Right cardiac atrium (tissue), 5 donors: ENCODE results near the gene ANP32B. TPM values are rescaled to one million over a fixed set of nuclear protein-coding genes. Genes with fewer than 3 reads are reported as not detected.
"Not testable (repeated sequence)": the region's sequence is repeated elsewhere in the genome, so short reads cannot be mapped to it uniquely, and the experiment has no call there.

Experiments used
- ATAC-seq, 2 donors: fragments of 200-7000 bp; cut with Tn5 transposase; one replicate each; pipeline versions ENCODE4 v1.8.0 to v1.9.1; 2020; ENCODE audit warnings: moderate library complexity in 2 of 2, mild to moderate bottlenecking in 1 of 2
- DNase-seq, 3 donors: peaks; one replicate each; pipeline ENCODE4 v3.0.0-alpha.2; 2020
- H3K27ac ChIP-seq: one replicate; pipeline ENCODE4 v1.5.1; 2013; ENCODE audit warnings: mild to moderate bottlenecking, low read length, control low read depth, moderate library complexity
- H3K27me3 ChIP-seq: one replicate; pipeline ENCODE4 v1.6.1; 2013; ENCODE audit not compliant: control insufficient read depth, insufficient read depth
- H3K4me1 ChIP-seq: one replicate; pipeline ENCODE4 v1.6.1; 2013; ENCODE audit warnings: low read length; ENCODE audit not compliant: control insufficient read depth, insufficient read depth
- H3K4me3 ChIP-seq: one replicate; pipeline ENCODE4 v1.5.1; 2013; ENCODE audit warnings: low read length, control low read depth
- H3K9me3 ChIP-seq: one replicate; pipeline ENCODE4 v1.6.1; 2013; ENCODE audit warnings: low read length; ENCODE audit not compliant: control insufficient read depth
- WGBS: extraction: QIAGEN DNeasy Blood & Tissue Kit; methylation state at CpG from one replicate; pipeline ENCODE4 v1.1.7; 2013; 5-methylcytosine and 5-hydroxymethylcytosine counted together
- intact Hi-C, 4 donors: fragments of 100-400 bp; cut with DNase I; formaldehyde crosslinking; loops; one replicate each; pipeline versions ENCODE4 v1.11.0 to v1.14.0; 2022 to 2023
- polyA plus RNA-seq: library from polyadenylated mRNA; stranded (reverse); fragments of 200-250 nt; gene quantifications from one replicate; pipeline ENCODE4 v1.2.3, GENCODE V29; 2013
- total RNA-seq, 4 donors: library from RNA; stranded (reverse); fragmentation: NEBNext Ultra II Directional; extraction: Animal tissue kit (Norgen Biotek cat#: 25700); gene quantifications; one replicate each; pipeline ENCODE4 v1.2.1, GENCODE V29; 2021
- donor health status: healthy with polysubstance abuse.
- donor health status: DM: no; HTN: yes; CAD: no.
- donor health status: DM: no; HTN: no; CAD: no.
- donor health status: DM: no; HTN: yes; CAD: no; lungs with severe emphysema.
- donor health status: DM: yes; HTN: yes; CAD: no.

The ANP32B gene
- total and polyA plus RNA-seq, 5 donors, result 60.4 to 74.5 (median 66.6) TPM

DNA sequence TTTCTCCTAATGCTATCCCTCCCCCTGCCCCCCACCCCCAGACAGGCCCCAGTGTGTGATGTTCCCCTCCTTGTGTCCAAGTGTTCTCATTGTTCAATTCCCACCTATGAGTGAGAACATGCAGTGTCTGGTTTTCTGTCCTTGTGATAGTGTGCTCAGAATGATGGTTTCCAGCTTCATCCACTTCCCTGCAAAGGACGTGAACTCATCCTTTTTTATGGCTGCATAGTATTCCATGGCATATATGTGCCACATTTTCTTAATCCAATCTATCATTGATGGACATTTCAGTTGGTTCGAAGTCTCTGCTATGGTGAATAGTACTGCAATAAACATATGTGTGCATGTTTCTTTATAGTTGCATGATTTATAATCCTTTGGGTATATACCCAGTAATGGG, 37.7 kb upstream of the ANP32B start:
- H3K4me3 ChIP-seq, H3K27ac ChIP-seq, H3K27me3 ChIP-seq, H3K9me3 ChIP-seq, ATAC-seq, intact Hi-C loops, H3K4me1 ChIP-seq, DNase-seq: not testable (repeated sequence)
- 79% methylated on average over 2 of the region's 2 CpGs for WGBS

- ATAC-seq, H3K27ac ChIP-seq, H3K4me3 ChIP-seq, H3K9me3 ChIP-seq, H3K27me3 ChIP-seq, H3K4me1 ChIP-seq, DNase-seq, intact Hi-C loops: not testable (repeated sequence)
- 48% methylated on average over 2 of the region's 2 CpGs for WGBS
Observed at GRCh38 chr9:97947094-97947493, 36.0 kb upstream of the ANP32B start.

DNA sequence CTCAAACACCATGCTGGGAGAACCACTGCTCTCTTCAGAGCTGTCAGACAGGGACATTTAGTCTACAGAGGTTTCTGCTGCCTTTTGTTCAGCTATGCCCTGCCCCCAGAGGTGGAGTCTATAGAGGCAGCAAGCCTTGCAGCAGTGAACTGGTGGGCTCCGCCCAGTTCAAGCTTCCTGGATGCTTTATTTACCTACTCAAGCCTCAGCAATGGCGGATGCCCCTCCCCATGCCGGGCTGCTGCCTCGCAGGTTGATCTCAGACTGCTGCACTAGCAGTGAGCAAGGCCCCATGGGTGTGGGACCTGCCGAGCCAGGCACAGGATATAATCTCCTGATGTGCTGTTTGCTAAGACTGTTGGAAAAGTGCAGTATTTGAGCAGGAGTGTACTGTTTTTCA, 32.3 kb upstream of the ANP32B start:
- H3K27me3 ChIP-seq, DNase-seq, H3K9me3 ChIP-seq, H3K4me1 ChIP-seq, H3K27ac ChIP-seq, intact Hi-C loops, H3K4me3 ChIP-seq, ATAC-seq: not testable (repeated sequence)
- WGBS, result 80% methylated on average over 5 of the region's 5 CpGs

GRCh38 chr9:97954550-97954989, 28.6 kb upstream of the ANP32B start:
- Histone ChIP-seq H3K9me3 (no peaks in the 10 kb centered on the region), H3K27me3 (no peaks in the 10 kb centered on the region), H3K4me3 (no peak overlapping the region), H3K4me1 (no peaks in the 10 kb centered on the region), H3K27ac (no peak overlapping the region)
- no peak for ATAC-seq
- no peak for DNase-seq
- intact Hi-C loops, result no loop called here

- H3K4me3 ChIP-seq, result no peak overlapping the region
- H3K27me3 ChIP-seq, result no peaks in the 10 kb centered on the region
- H3K4me1 ChIP-seq, result peaks cover 2% of the 10 kb centered on the region
- intact Hi-C loops, result no loop called here
- DNase-seq (no peak), ATAC-seq (no peak)
- H3K9me3 ChIP-seq, result no peaks in the 10 kb centered on the region
- H3K27ac ChIP-seq, result no peak overlapping the region
Observed at GRCh38 chr9:97956331-97956730, 26.8 kb upstream of the ANP32B start.

DNA sequence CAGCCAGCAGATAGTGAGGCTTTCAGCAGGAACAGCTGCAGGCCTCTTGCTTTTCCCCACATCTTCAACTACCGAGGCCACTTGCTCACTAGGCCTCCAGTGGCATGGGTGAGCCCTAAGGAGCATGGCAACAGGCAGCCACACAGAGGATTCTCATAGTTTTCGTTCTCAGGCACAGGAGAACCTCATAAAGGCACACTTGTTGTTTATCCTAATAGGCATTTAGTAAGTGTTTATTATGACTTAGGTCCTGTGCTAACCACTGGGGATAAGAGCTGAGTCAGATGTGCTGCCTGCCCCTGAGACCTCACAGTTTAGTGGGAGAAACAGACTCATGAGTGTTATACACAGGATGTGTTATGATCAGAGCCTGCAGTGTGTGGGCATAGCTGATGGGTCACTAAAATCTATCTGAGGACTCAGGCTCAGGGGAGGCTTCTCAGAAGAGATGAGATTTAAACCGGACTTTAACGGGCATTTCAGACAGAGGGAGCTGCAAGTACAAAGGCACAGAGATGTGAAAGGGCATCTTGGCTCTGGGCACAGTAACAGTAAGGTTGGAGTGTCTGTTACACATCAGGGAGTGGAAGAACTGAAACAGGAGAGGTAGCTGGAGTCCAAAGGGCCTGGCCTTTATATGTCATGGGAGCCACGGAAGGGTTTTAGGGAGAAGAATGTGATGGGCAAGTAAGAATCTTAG, 24.2 kb upstream of the ANP32B start:
- H3K4me1 ChIP-seq, result peaks cover 2% of the 10 kb centered on the region
- intact Hi-C loops, result no loop called here
- H3K9me3 ChIP-seq, result no peaks in the 10 kb centered on the region
- no peak for ATAC-seq
- no peak overlapping the region for H3K27ac ChIP-seq
- no peaks in the 10 kb centered on the region for H3K27me3 ChIP-seq
- DNase-seq, result no peak
- 74% methylated on average over 5 of the region's 5 CpGs for WGBS
- H3K4me3 ChIP-seq, result no peak overlapping the region

DNA sequence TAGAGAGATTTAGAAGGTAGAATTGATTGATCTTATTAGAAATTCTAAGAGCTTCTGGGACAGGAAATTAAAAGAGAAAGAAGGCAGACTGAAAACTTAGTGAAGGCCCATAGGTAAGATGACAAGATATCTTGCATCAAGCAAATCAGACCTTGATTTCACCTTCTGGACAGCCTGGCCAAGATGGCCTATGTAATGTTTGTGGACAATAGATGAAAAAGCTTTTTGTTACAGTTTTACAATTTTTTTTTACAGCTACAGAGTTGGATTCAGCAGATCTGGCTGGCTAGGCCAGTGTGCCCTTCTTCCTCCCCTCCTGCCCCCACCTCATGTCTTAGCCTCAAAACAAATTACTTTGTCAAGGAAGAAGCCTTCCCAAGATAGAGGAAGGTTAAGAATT, 23.6 kb upstream of the ANP32B start:
- no peak for DNase-seq
- intact Hi-C loops, result no loop called here
- H3K4me1 ChIP-seq, result peaks cover 2% of the 10 kb centered on the region
- ATAC-seq, result no peak
- H3K4me3 ChIP-seq, result no peak overlapping the region
- H3K9me3 ChIP-seq, result no peaks in the 10 kb centered on the region
- no peak overlapping the region for H3K27ac ChIP-seq
- no peaks in the 10 kb centered on the region for H3K27me3 ChIP-seq

- DNase-seq, H3K4me3 ChIP-seq, ATAC-seq, H3K27me3 ChIP-seq, intact Hi-C loops, H3K4me1 ChIP-seq, H3K27ac ChIP-seq, H3K9me3 ChIP-seq: not testable (repeated sequence)
- 82% methylated on average over 9 of the region's 9 CpGs for WGBS
Observed at GRCh38 chr9:97960678-97961328, 22.3 kb upstream of the ANP32B start.

DNA sequence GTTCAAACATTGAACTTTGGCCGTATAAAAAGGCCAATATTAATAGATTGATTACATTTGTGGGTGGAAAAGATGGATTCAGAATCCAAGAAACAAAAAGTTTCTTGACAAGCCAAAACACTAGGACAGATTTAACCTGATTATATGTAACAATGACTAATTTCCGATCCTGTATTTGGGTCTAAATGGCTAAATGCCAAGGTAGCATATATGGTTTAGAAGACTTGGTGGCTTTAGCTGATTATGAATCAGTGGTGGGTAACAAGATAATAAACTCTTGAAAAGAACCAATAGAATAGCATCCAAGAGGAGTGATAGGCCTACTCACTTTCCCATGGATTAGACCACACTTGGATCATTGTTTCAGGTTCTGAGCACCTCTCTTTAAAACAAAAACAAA, 21.8 kb upstream of the ANP32B start:
- no peak for DNase-seq
- no peak overlapping the region for H3K27ac ChIP-seq
- no peaks in the 10 kb centered on the region for H3K27me3 ChIP-seq
- no peak overlapping the region for H3K4me3 ChIP-seq
- 88% methylated on average over 2 of the region's 2 CpGs for WGBS
- no peaks in the 10 kb centered on the region for H3K9me3 ChIP-seq
- intact Hi-C loops, result no loop called here
- no peak for ATAC-seq
- H3K4me1 ChIP-seq, result peaks cover 2% of the 10 kb centered on the region

GRCh38 chr9:97962136-97962535, 21.0 kb upstream of the ANP32B start:
- Histone ChIP-seq H3K9me3 (no peaks in the 10 kb centered on the region), H3K4me1 (peaks cover 2% of the 10 kb centered on the region), H3K27me3 (no peaks in the 10 kb centered on the region), H3K4me3 (no peak overlapping the region), H3K27ac (no peak overlapping the region)
- intact Hi-C loops, result no loop called here
- WGBS, result 64% methylated on average over 4 of the region's 4 CpGs
- DNase-seq (no peak), ATAC-seq (no peak)

DNA sequence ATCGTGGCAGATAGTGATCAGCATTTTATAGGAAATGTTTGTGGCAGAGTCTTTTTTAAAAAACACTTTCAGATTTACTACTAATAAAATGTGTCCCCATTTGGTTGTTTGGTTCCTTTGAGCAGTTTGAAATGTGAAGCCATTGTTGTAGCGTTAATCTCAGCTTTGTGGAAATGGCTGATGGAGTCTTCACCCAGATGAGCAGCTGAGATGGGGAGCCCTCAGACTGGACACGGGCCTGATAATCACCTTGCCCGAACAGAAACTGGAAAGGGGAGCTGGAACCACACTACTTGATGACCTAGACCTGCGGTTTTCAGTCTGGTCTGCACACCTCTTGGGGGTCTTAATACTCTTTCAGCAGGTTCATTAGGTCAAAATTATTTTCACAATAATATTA, 20.6 kb upstream of the ANP32B start:
- Histone ChIP-seq H3K27ac (no peak overlapping the region), H3K27me3 (no peaks in the 10 kb centered on the region), H3K9me3 (no peaks in the 10 kb centered on the region), H3K4me3 (no peak overlapping the region), H3K4me1 (peaks cover 2% of the 10 kb centered on the region)
- no peak for ATAC-seq
- 84% methylated on average over 5 of the region's 5 CpGs for WGBS
- DNase-seq, result no peak
- intact Hi-C loops, result no loop called here
